Measurements from ENCODE around the gene CSNK1G1.

CSNK1G1 gene

GRCh38 chr15:64182859-64183370, 173.1 kb downstream of the CSNK1G1 start:
- DNase-seq: peak; percentile 68

- no peak for DNase-seq
Measured at GRCh38 chr15:64180235-64180824, 175.6 kb downstream of the CSNK1G1 start.

- no peak for DNase-seq
Measured at GRCh38 chr15:64166102-64166890, 189.7 kb downstream of the CSNK1G1 start.

GRCh38 chr15:64164436-64164835, 191.5 kb downstream of the CSNK1G1 start:
- DNase-seq: no peak

GRCh38 chr15:64163659-64164362, 192.2 kb downstream of the CSNK1G1 start:
- peak; percentile 62 for DNase-seq

GRCh38 chr15:64162869-64163658, 192.9 kb downstream of the CSNK1G1 start, which contains the start of gene PPIB:
PPIB (minus strand) TSS chr15:64163022; CDS start chr15:64162986, 36 bp downstream.
- DNase-seq: peak; percentile 99

- DNase-seq: no peak
Measured at GRCh38 chr15:64162478-64162868, 193.5 kb downstream of the CSNK1G1 start.

GRCh38 chr15:64161688-64162477, 194.1 kb downstream of the CSNK1G1 start:
- DNase-seq: no peak

GRCh38 chr15:64158363-64159134, 197.4 kb downstream of the CSNK1G1 start:
- DNase-seq: no peak

GRCh38 chr15:64157599-64158125, 198.3 kb downstream of the CSNK1G1 start:
- no peak for DNase-seq

GRCh38 chr15:64156652-64157331, 199.2 kb downstream of the CSNK1G1 start:
- DNase-seq: no peak

GRCh38 chr15:64155802-64156651, 199.9 kb downstream of the CSNK1G1 start:
- no peak for DNase-seq

- DNase-seq: peak; percentile 84
Measured at GRCh38 chr15:64153480-64154367, 202.2 kb downstream of the CSNK1G1 start.

GRCh38 chr15:64152507-64153387, 203.2 kb downstream of the CSNK1G1 start:
- DNase-seq: no peak

GRCh38 chr15:64151727-64152506, 204.1 kb downstream of the CSNK1G1 start, which contains the start of gene SNX22:
SNX22 (plus strand) TSS chr15:64151731; CDS start chr15:64151776, 45 bp downstream.
- DNase-seq: no peak

Data from inflammatory macrophage treated with lipopolysaccharide for 4 hours (primary cell).